T-helper 17 cell (primary cell): ENCODE data around the gene RTN4RL2. TPM values are rescaled to one million over a fixed set of nuclear protein-coding genes. Genes with fewer than 3 reads are reported as not detected.

Experiments
- ATAC-seq: fragments of 150-1000 bp; cut with Tn5 transposase; 2 replicates; pipeline ENCODE4 v1.10.0; 2021; ENCODE audit warnings: mild to moderate bottlenecking, moderate library complexity
- DNase-seq, 3 donors: peaks; one replicate each; pipeline versions ENCODE4 v3.0.0 to v3.0.0-alpha.2; 2020 to 2021
- H3K9me3 ChIP-seq: one replicate; pipeline ENCODE4 v1.7.0; 2013; ENCODE audit warnings: low read length, mild to moderate bottlenecking; ENCODE audit not compliant: control insufficient read depth, poor library complexity, severe bottlenecking
- H3K27ac Mint-ChIP-seq: one replicate; pipeline ENCODE4 v1.8.0; 2022; ENCODE audit warnings: mild to moderate bottlenecking, moderate library complexity, mixed read lengths
- H3K27me3 Mint-ChIP-seq: one replicate; pipeline ENCODE4 v1.8.0; 2022; ENCODE audit warnings: mixed read lengths
- H3K36me3 Mint-ChIP-seq: one replicate; pipeline ENCODE4 v1.8.0; 2022; ENCODE audit warnings: low read depth, mixed read lengths
- H3K4me1 Mint-ChIP-seq: one replicate; pipeline ENCODE4 v1.8.0; 2022; ENCODE audit warnings: mild to moderate bottlenecking, mixed read lengths
- H3K4me3 Mint-ChIP-seq: one replicate; pipeline ENCODE4 v1.8.0; 2022; ENCODE audit warnings: mild to moderate bottlenecking, moderate library complexity, mixed read lengths
- total RNA-seq, 4 donors: library from RNA in 2 of 4; stranded (reverse) in 2 of 4; gene quantifications; one replicate each; pipeline ENCODE4 v1.2.3 and lab custom pipeline; 2022 to 2026

RTN4RL2 gene
- total RNA-seq, 2 donors from 2014 or later = 0.23 TPM; not detected in 1

GRCh38 chr11:57496109-57496820 lies 35.9 kb downstream of the RTN4RL2 start:
- no peak overlapping the region for H3K27ac Mint-ChIP-seq
- ATAC-seq = no peak
- H3K4me1 Mint-ChIP-seq = peaks cover 9% of the 10 kb centered on the region
- peaks cover 5% of the 10 kb centered on the region for H3K36me3 Mint-ChIP-seq
- DNase-seq = no peak
- H3K4me3 Mint-ChIP-seq = no peak overlapping the region
- no peaks in the 10 kb centered on the region for H3K27me3 Mint-ChIP-seq
- H3K9me3 ChIP-seq = no peaks in the 10 kb centered on the region

GRCh38 chr11:57497303-57498247 lies 37.2 kb downstream of the RTN4RL2 start:
- Mint-ChIP-seq H3K4me1 (peaks cover 9% of the 10 kb centered on the region), H3K27ac (no peak overlapping the region), H3K36me3 (peaks cover 5% of the 10 kb centered on the region), H3K27me3 (no peaks in the 10 kb centered on the region), H3K4me3 (no peak overlapping the region)
- DNase-seq = no peak
- no peaks in the 10 kb centered on the region for H3K9me3 ChIP-seq
- no peak for ATAC-seq

GRCh38 chr11:57498540-57498939 lies 38.2 kb downstream of the RTN4RL2 start:
- Mint-ChIP-seq H3K27me3 (no peaks in the 10 kb centered on the region), H3K4me3 (no peak overlapping the region), H3K4me1 (peaks cover 8% of the 10 kb centered on the region), H3K36me3 (peaks cover 5% of the 10 kb centered on the region), H3K27ac (no peak overlapping the region)
- DNase-seq (no peak), ATAC-seq (no peak)
- H3K9me3 ChIP-seq = no peaks in the 10 kb centered on the region

GRCh38 chr11:57499413-57499982 lies 39.2 kb downstream of the RTN4RL2 start:
- Mint-ChIP-seq H3K4me3 (no peak overlapping the region), H3K27ac (no peak overlapping the region), H3K27me3 (no peaks in the 10 kb centered on the region), H3K36me3 (peaks cover 5% of the 10 kb centered on the region), H3K4me1 (peaks cover 7% of the 10 kb centered on the region)
- ATAC-seq (peak; percentile 61), DNase-seq (no peak)
- H3K9me3 ChIP-seq = no peaks in the 10 kb centered on the region

- no peaks in the 10 kb centered on the region for H3K9me3 ChIP-seq
- peak overlapping the region; percentile 4 for H3K27ac Mint-ChIP-seq
- peaks cover 5% of the 10 kb centered on the region for H3K36me3 Mint-ChIP-seq
- H3K27me3 Mint-ChIP-seq = no peaks in the 10 kb centered on the region
- H3K4me3 Mint-ChIP-seq = peak overlapping the region; percentile 55
- H3K4me1 Mint-ChIP-seq = peaks cover 7% of the 10 kb centered on the region
- ATAC-seq (no peak), DNase-seq (no peak)
Measured at GRCh38 chr11:57499983-57500461, 39.7 kb downstream of the RTN4RL2 start.

GRCh38 chr11:57500515-57500914 lies 40.2 kb downstream of the RTN4RL2 start:
- Mint-ChIP-seq H3K36me3 (peaks cover 5% of the 10 kb centered on the region), H3K4me1 (peaks cover 7% of the 10 kb centered on the region), H3K4me3 (no peak overlapping the region), H3K27me3 (no peaks in the 10 kb centered on the region), H3K27ac (peak overlapping the region; percentile 4)
- DNase-seq (no peak), ATAC-seq (no peak)
- H3K9me3 ChIP-seq = no peaks in the 10 kb centered on the region

- Mint-ChIP-seq H3K27ac (no peak overlapping the region), H3K36me3 (peaks cover 5% of the 10 kb centered on the region), H3K27me3 (no peaks in the 10 kb centered on the region), H3K4me1 (peaks cover 7% of the 10 kb centered on the region), H3K4me3 (no peak overlapping the region)
- no peak for DNase-seq
- no peak for ATAC-seq
- no peaks in the 10 kb centered on the region for H3K9me3 ChIP-seq
Measured at GRCh38 chr11:57500926-57501325, 40.6 kb downstream of the RTN4RL2 start.

- DNase-seq (no peak), ATAC-seq (no peak)
- Mint-ChIP-seq H3K4me3 (no peak overlapping the region), H3K27ac (no peak overlapping the region), H3K36me3 (peaks cover 5% of the 10 kb centered on the region), H3K4me1 (peaks cover 7% of the 10 kb centered on the region), H3K27me3 (no peaks in the 10 kb centered on the region)
- no peaks in the 10 kb centered on the region for H3K9me3 ChIP-seq
Measured at GRCh38 chr11:57501953-57502352, 41.6 kb downstream of the RTN4RL2 start.

GRCh38 chr11:57502376-57502775 lies 42.0 kb downstream of the RTN4RL2 start:
- Mint-ChIP-seq H3K36me3 (peaks cover 5% of the 10 kb centered on the region), H3K27ac (no peak overlapping the region), H3K27me3 (no peaks in the 10 kb centered on the region), H3K4me3 (no peak overlapping the region), H3K4me1 (peaks cover 7% of the 10 kb centered on the region)
- DNase-seq (no peak), ATAC-seq (no peak)
- no peaks in the 10 kb centered on the region for H3K9me3 ChIP-seq

GRCh38 chr11:57502870-57503269 lies 42.5 kb downstream of the RTN4RL2 start:
- Mint-ChIP-seq H3K27ac (no peak overlapping the region), H3K4me1 (peaks cover 10% of the 10 kb centered on the region), H3K4me3 (no peak overlapping the region), H3K36me3 (peaks cover 5% of the 10 kb centered on the region), H3K27me3 (no peaks in the 10 kb centered on the region)
- DNase-seq (no peak), ATAC-seq (no peak)
- no peaks in the 10 kb centered on the region for H3K9me3 ChIP-seq

- no peaks in the 10 kb centered on the region for H3K27me3 Mint-ChIP-seq
- H3K4me3 Mint-ChIP-seq = no peak overlapping the region
Measured at GRCh38 chr11:57504511-57504910, 44.2 kb downstream of the RTN4RL2 start.

GRCh38 chr11:57506522-57506921 lies 46.2 kb downstream of the RTN4RL2 start:
- Mint-ChIP-seq H3K36me3 (no peaks in the 10 kb centered on the region), H3K4me1 (peaks cover 3% of the 10 kb centered on the region), H3K27me3 (no peaks in the 10 kb centered on the region), H3K27ac (no peak overlapping the region), H3K4me3 (no peak overlapping the region)
- H3K9me3 ChIP-seq = no peaks in the 10 kb centered on the region
- DNase-seq (no peak), ATAC-seq (no peak)

More at GRCh38 chr11:57504511-57504910, 44.2 kb downstream of the RTN4RL2 start:
- H3K36me3 Mint-ChIP-seq = peaks cover 5% of the 10 kb centered on the region
- H3K9me3 ChIP-seq = no peaks in the 10 kb centered on the region
- ATAC-seq = no peak
- no peak for DNase-seq
- H3K4me1 Mint-ChIP-seq = peaks cover 10% of the 10 kb centered on the region
- H3K27ac Mint-ChIP-seq = no peak overlapping the region
